PFSK-1 (cell line): ENCODE results near the gene RABL3.

Source experiments
- FOXP2 ChIP-seq: optimal IDR thresholded peaks from 2 replicates; pipeline ENCODE3; 2011; ENCODE audit warnings: borderline replicate concordance, control low read depth, inconsistent platforms; ENCODE audit not compliant: insufficient read depth; ENCODE audit errors: extremely low read length, extremely low read depth
- POLR2AphosphoS5 ChIP-seq: IDR thresholded peaks from 2 replicates; pipeline ENCODE4 v1.6.1; 2012; ENCODE audit warnings: low read depth, mild to moderate bottlenecking, control low read depth, low read length, moderate library complexity
- REST ChIP-seq, 2 experiments: IDR thresholded peaks; 2 replicates each; pipeline versions ENCODE4 v1.6.1 to v1.8.0; 2011 to 2012; ENCODE audit warnings: low read depth in 2 of 2, low read length in 2 of 2, control low read depth in 1 of 2, inconsistent platforms in 1 of 2, mild to moderate bottlenecking in 1 of 2, moderate library complexity in 1 of 2; ENCODE audit not compliant: insufficient read depth in 1 of 2
- SIN3A ChIP-seq: IDR thresholded peaks from 2 replicates; pipeline ENCODE4 v1.6.1; 2012; ENCODE audit warnings: mild to moderate bottlenecking, low read length, moderate library complexity, borderline replicate concordance; ENCODE audit not compliant: insufficient read depth
- TAF1 ChIP-seq: IDR thresholded peaks from 2 replicates; pipeline ENCODE4 v1.6.1; 2012; ENCODE audit warnings: low read length, control low read depth, borderline replicate concordance; ENCODE audit not compliant: insufficient read depth

Gene RABL3

DNA sequence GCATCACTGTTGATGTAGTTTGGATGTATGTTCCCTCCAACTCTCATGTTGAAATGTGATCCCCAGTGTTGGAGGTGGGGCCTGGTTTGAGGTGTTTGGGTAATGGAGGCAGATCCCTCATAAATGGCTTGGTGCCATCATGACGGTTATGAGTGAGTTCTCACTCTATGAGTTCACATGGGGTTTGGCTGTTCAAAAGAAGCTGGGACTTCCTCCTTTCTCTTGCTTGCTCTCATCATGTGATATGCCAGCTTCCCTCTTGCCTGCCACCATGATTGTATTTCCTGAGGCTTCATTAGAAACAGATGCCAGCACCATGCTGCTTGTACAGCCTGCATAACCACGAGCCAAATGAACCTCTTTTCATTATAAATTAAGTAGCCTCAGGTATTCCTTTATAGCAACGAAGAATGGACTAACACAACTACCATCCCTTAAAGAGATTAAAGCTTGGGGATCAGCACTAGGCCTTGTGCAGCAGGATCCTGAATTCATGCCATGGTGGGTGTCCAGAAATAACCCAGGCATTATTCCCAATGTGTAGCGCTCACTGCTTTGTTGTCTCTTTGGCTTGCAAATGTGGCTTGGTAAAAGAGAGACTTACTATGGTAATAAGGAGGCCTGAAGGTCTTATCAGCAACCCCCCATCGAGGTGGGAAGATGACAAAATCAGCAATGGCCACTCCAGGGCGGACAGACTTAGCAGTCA, 104.3 kb downstream of the RABL3 start:
- no peak for TF ChIP-seq TAF1
- TF ChIP-seq FOXP2: no peak
- TF ChIP-seq REST (IDR thresholded peaks at IDR 0.05; ENCODE audit: insufficient read depth in 1 of 2, low read depth in 2 of 2, low read length in 2 of 2): no peak
- no peak for TF ChIP-seq SIN3A
- TF ChIP-seq POLR2AphosphoS5: no peak

DNA sequence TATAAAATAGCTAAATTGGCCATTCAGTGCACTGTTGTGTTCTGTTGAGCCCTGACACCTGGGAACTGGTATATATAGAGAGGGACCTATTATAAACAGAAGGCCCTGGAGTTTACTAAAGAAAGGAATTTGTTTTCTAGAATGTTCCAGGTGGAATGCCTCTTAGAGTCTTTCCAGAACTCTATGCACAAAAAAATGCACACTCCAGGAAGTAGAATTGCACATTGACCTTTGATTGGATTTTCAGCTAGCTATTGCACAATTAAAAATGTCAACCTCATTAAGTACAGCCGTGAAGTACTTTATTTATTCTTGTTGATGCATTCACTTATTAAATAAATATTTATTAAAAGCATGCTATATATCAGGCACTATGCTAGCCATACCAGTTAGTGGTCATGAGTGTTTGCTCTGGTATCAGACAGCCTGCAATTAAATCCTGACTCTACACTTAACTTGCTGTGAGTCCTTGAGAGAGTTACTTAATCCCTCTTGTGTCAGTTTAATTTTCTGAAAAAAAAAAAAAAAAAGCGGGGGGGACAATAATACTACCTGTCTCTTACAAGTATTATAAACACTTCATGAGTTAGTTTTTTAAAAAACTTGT, 105.4 kb downstream of the RABL3 start:
- TF ChIP-seq SIN3A: no peak
- no peak for TF ChIP-seq FOXP2
- no peak for TF ChIP-seq POLR2AphosphoS5
- TF ChIP-seq REST (IDR thresholded peaks at IDR 0.05; ENCODE audit: insufficient read depth in 1 of 2, low read depth in 2 of 2, low read length in 2 of 2): no peak
- no peak for TF ChIP-seq TAF1
